M059J (cell line): ENCODE measurements around the gene DGCR6L. TPM values are rescaled to one million over a fixed set of nuclear protein-coding genes. Genes with fewer than 3 reads are reported as not detected.
"Not testable (repeated sequence)": the region's sequence is repeated elsewhere in the genome, so short reads cannot be mapped to it uniquely, and the experiment has no call there.

ENCODE experiments used
- DNase-seq: peaks from one replicate; pipeline ENCODE4 v3.0.0-alpha.2; 2012; ENCODE audit warnings: low read depth
- total RNA-seq: library from RNA; depleted of rRNA; stranded (reverse); fragments of >200 nt; shearing (Covaris generic); gene quantifications from 2 replicates; pipeline ENCODE4 v1.2.3, GENCODE V29; 2014

Gene DGCR6L
- total RNA-seq, 1 experiment from 2014 or later, result 52.1 TPM

- DNase-seq, result not testable (repeated sequence)
Observed at GRCh38 chr22:20308806-20309650, 10.8 kb downstream of the DGCR6L start.

GRCh38 chr22:20307448-20308447 is 12.1 kb downstream of the DGCR6L start:
- not testable (repeated sequence) for DNase-seq

GRCh38 chr22:20306646-20307447 is 13.0 kb downstream of the DGCR6L start:
- DNase-seq, result not testable (repeated sequence)

GRCh38 chr22:20305894-20306645 is 13.8 kb downstream of the DGCR6L start:
- no peak for DNase-seq

- DNase-seq, result not testable (repeated sequence)
Observed at GRCh38 chr22:20305230-20305893, 14.5 kb downstream of the DGCR6L start.

- no peak for DNase-seq
Observed at GRCh38 chr22:20304646-20305045, 15.2 kb downstream of the DGCR6L start.

- not testable (repeated sequence) for DNase-seq
Observed at GRCh38 chr22:20303229-20303534, 16.7 kb downstream of the DGCR6L start.

GRCh38 chr22:20302438-20303228 is 17.2 kb downstream of the DGCR6L start:
- DNase-seq, result no peak

- peak; percentile 21 for DNase-seq
Observed at GRCh38 chr22:20299746-20300136, 20.1 kb downstream of the DGCR6L start.

- DNase-seq, result peak; percentile 52
Observed at GRCh38 chr22:20298803-20299745, 20.8 kb downstream of the DGCR6L start.

- DNase-seq, result no peak
Observed at GRCh38 chr22:20298110-20298802, 21.6 kb downstream of the DGCR6L start.

GRCh38 chr22:20297414-20298109 is 22.3 kb downstream of the DGCR6L start:
- DNase-seq, result no peak

- peak; percentile 15 for DNase-seq
Observed at GRCh38 chr22:20296598-20296997, 23.3 kb downstream of the DGCR6L start.

GRCh38 chr22:20295262-20296064 is 24.4 kb downstream of the DGCR6L start:
- no peak for DNase-seq

- no peak for DNase-seq
Observed at GRCh38 chr22:20292673-20293232, 27.1 kb downstream of the DGCR6L start.

GRCh38 chr22:20292108-20292507 is 27.8 kb downstream of the DGCR6L start:
- DNase-seq, result no peak
